ENCODE results near the gene ZNF765. TPM values are rescaled to one million over a fixed set of nuclear protein-coding genes. Genes with fewer than 3 reads are reported as not detected.
"Not testable (repeated sequence)": the region's sequence is repeated elsewhere in the genome, so short reads cannot be mapped to it uniquely, and the experiment has no call there.

The ZNF765 gene
- total RNA-seq, 2 experiments from 2014 or later: 11.1 to 11.7 TPM

- H3K4me3 Mint-ChIP-seq: peak overlapping the region; percentile 88
- H3K27ac Mint-ChIP-seq: peak overlapping the region; percentile 91
- ATAC-seq (peak; percentile 11), DNase-seq (peak; percentile 18)
- peaks cover 18% of the 10 kb centered on the region for H3K4me1 Mint-ChIP-seq (ENCODE audit: low read depth)
- intact Hi-C loops (cut with micrococcal nuclease): no loop called here
- peaks cover 44% of the 10 kb centered on the region for H3K36me3 Mint-ChIP-seq (ENCODE audit: low read depth)
- TF ChIP-seq CTCF (IDR thresholded peaks at IDR 0.05): no peak
- CTCF ChIA-PET: interaction anchor here (0.9 kb wide), 1 partner anchor 42 kb away, joined by 3 read pairs; no protein-coding TSS in a partner anchor
- POLR2A ChIA-PET: no interaction called here
- peaks cover 21% of the 10 kb centered on the region for H3K27me3 Mint-ChIP-seq
- H3K9me3 Mint-ChIP-seq: peaks cover 24% of the 10 kb centered on the region
Observed at GRCh38 chr19:53466726-53467484, 72.0 kb downstream of the ZNF765 start.

- intact Hi-C loops (cut with micrococcal nuclease): no loop called here
- Mint-ChIP-seq H3K9me3 (peaks cover 27% of the 10 kb centered on the region), H3K27ac (peak within 1 kb of the TSS; percentile 91), H3K36me3 (ENCODE audit: low read depth) (peaks cover 51% of the 10 kb centered on the region), H3K27me3 (peaks cover 20% of the 10 kb centered on the region), H3K4me3 (peak within 1 kb of the TSS; percentile 88), H3K4me1 (ENCODE audit: low read depth) (peaks cover 18% of the 10 kb centered on the region)
- ChIA-PET POLR2A (no interaction called here), CTCF (no interaction called here)
- ATAC-seq (peak; percentile 99), DNase-seq (peak; percentile 98)
- no peak for TF ChIP-seq CTCF (IDR thresholded peaks at IDR 0.05)
Observed at GRCh38 chr19:53467485-53468262, 72.7 kb downstream of the ZNF765 start, which contains the start of gene ZNF813. TSS of gene ZNF813 (plus strand) at chr19:53467733. CDS start at chr19:53483823, 16,090 bp downstream.

- ATAC-seq; CTCF ChIA-PET; DNase-seq; POLR2A ChIA-PET; intact Hi-C loops (cut with micrococcal nuclease): not testable (repeated sequence)
- Mint-ChIP-seq H3K9me3 (peaks cover 24% of the 10 kb centered on the region), H3K36me3 (ENCODE audit: low read depth) (peaks cover 53% of the 10 kb centered on the region), H3K27ac (peak overlapping the region; percentile 91), H3K27me3 (peaks cover 14% of the 10 kb centered on the region), H3K4me1 (ENCODE audit: low read depth) (peaks cover 18% of the 10 kb centered on the region), H3K4me3 (peak overlapping the region; percentile 88)
Observed at GRCh38 chr19:53468628-53469027, 73.7 kb downstream of the ZNF765 start.

GRCh38 chr19:53471916-53472315, 77.0 kb downstream of the ZNF765 start:
- ATAC-seq: no peak
- intact Hi-C loops (cut with micrococcal nuclease): no loop called here
- peaks cover 21% of the 10 kb centered on the region for H3K4me1 Mint-ChIP-seq (ENCODE audit: low read depth)
- H3K27me3 Mint-ChIP-seq: no peaks in the 10 kb centered on the region
- ChIA-PET POLR2A (interaction anchor here (0.6 to 1.3 kb wide), 2 partner anchors 77 to 139 kb away, joined by 3 read pairs; partner anchors contain the start of gene ZNF765), CTCF (no interaction called here)
- no peak overlapping the region for H3K27ac Mint-ChIP-seq
- H3K4me3 Mint-ChIP-seq: no peak overlapping the region
- DNase-seq: no peak
- peaks cover 30% of the 10 kb centered on the region for H3K9me3 Mint-ChIP-seq
- peaks cover 77% of the 10 kb centered on the region for H3K36me3 Mint-ChIP-seq (ENCODE audit: low read depth)
- TF ChIP-seq CTCF (IDR thresholded peaks at IDR 0.05): no peak

GRCh38 chr19:53474832-53475231, 79.9 kb downstream of the ZNF765 start:
- CTCF ChIA-PET: interaction anchor here (0.7 kb wide), 1 partner anchor 59 kb away, joined by 3 read pairs; no protein-coding TSS in a partner anchor

GRCh38 chr19:53475470-53475869, 80.5 kb downstream of the ZNF765 start:
- H3K27me3 Mint-ChIP-seq; intact Hi-C loops (cut with micrococcal nuclease); POLR2A ChIA-PET; DNase-seq; H3K4me1 Mint-ChIP-seq (ENCODE audit: low read depth); CTCF ChIA-PET; ATAC-seq; H3K4me3 Mint-ChIP-seq; H3K27ac Mint-ChIP-seq: not testable (repeated sequence)
- Mint-ChIP-seq H3K36me3 (ENCODE audit: low read depth) (peaks cover 96% of the 10 kb centered on the region), H3K9me3 (peaks cover 53% of the 10 kb centered on the region)

More at GRCh38 chr19:53474832-53475231, 79.9 kb downstream of the ZNF765 start:
- H3K27me3 Mint-ChIP-seq; intact Hi-C loops (cut with micrococcal nuclease); ATAC-seq; POLR2A ChIA-PET; H3K27ac Mint-ChIP-seq; H3K4me3 Mint-ChIP-seq; DNase-seq; H3K4me1 Mint-ChIP-seq (ENCODE audit: low read depth): not testable (repeated sequence)
- peaks cover 91% of the 10 kb centered on the region for H3K36me3 Mint-ChIP-seq (ENCODE audit: low read depth)
- H3K9me3 Mint-ChIP-seq: peaks cover 48% of the 10 kb centered on the region

Other genes starting within 250 kb of the ZNF765 start
- gene ZNF347, start 236.1 kb upstream of the ZNF765 start, total RNA-seq: 1 to 10 TPM; 6.6 to 8.2 TPM
- gene ZNF665, start 201.8 kb upstream of the ZNF765 start, total RNA-seq: 1 to 10 TPM; 7.5 to 9.3 TPM
- 1 to 10 TPM; 8.3 to 8.7 TPM for gene ZNF677, start 140.3 kb upstream of the ZNF765 start, total RNA-seq
- gene VN1R2, start 136.9 kb upstream of the ZNF765 start, total RNA-seq: not detected
- not detected for gene VN1R4, start 127.4 kb upstream of the ZNF765 start, total RNA-seq
- gene ZNF845, start 61.4 kb upstream of the ZNF765 start, total RNA-seq: 1 to 10 TPM; 5.5 to 5.6 TPM
- 10 to 100 TPM; 23.2 to 26.0 TPM for gene ZNF525, start 29.4 kb upstream of the ZNF765 start, total RNA-seq
- 10 to 100 TPM; 14.0 to 14.1 TPM for gene ZNF761, start 36.8 kb downstream of the ZNF765 start, total RNA-seq
- 1 to 10 TPM; 6.0 to 7.8 TPM for gene ZNF813, start 72.6 kb downstream of the ZNF765 start, total RNA-seq
- gene ZNF331, start 143.0 kb downstream of the ZNF765 start, total RNA-seq: 10 to 100 TPM; 34.8 to 36.4 TPM
- not detected for gene DPRX, start 236.8 kb downstream of the ZNF765 start, total RNA-seq

All from activated CD8-positive, alpha-beta T cell treated with anti-CD3 and anti-CD28 coated beads for 36 hours (primary cell).